Activated CD4-positive, alpha-beta T cell treated with anti-CD3 and anti-CD28 coated beads for 24 hours (primary cell): ENCODE data around the gene CD99L2.
"Not testable (repeated sequence)": the region's sequence is repeated elsewhere in the genome, so short reads cannot be mapped to it uniquely, and the experiment has no call there.

Experiments
- DNase-seq, 2 donors: peaks; one replicate each; pipeline ENCODE4 v3.0.0-alpha.2; 2020; ENCODE audit warnings: low read depth in 2 of 2

CD99L2 gene

DNA sequence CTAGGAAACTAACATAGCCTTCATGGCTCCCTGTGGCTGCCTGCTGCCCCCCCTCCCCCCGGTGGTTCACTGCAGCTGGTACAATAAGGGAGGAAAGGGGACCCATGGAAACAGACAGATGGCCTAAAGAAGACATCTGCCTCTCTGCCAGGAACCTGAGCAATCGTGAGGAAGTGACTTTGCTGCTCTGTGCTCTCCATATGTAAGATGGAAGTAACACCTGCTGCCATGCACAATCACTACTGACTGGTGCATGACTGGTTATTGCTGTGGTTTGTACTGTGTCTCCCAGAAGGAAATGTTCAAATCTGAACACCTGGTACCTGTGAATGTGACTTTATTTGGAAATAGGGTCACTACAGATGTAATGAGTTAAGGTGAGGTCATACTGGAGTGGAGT is 43.6 kb downstream of the CD99L2 start:
- no peak for DNase-seq

DNA sequence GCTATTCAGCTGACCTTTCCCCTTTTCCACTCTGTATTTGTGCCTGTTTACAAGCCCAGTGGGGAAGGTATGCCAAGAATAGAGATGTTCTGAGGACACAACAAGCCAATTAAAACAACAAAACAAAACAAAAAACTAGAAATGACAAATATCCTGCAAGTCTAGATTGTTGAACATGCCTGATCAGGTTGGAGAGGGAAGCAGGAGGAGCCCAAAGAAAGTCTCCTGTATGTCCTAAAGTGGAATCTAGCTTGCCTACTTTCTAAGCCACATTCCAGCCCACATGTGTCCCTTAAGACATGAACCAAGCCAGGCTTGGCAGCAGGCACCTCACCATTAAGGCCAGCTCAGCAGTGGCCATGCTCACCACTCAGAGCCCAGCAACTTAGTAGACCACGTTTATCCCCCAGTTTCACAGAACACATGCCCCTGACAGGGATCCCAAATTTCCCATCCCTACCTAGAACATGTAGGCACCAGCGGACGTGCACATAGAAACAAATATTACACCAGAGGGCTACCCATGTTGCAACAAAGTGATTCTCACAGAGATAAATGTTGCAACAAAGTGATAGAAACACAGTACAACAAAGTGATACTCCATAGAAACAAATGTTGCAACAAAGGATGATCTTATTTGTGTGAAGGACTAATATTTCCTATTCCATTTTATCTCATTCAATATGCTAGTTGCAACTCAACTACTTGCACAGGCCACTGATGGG is 48.3 kb downstream of the CD99L2 start:
- no peak for DNase-seq

GRCh38 chrX:150849486-150849885 is 49.0 kb downstream of the CD99L2 start:
- DNase-seq = no peak

DNA sequence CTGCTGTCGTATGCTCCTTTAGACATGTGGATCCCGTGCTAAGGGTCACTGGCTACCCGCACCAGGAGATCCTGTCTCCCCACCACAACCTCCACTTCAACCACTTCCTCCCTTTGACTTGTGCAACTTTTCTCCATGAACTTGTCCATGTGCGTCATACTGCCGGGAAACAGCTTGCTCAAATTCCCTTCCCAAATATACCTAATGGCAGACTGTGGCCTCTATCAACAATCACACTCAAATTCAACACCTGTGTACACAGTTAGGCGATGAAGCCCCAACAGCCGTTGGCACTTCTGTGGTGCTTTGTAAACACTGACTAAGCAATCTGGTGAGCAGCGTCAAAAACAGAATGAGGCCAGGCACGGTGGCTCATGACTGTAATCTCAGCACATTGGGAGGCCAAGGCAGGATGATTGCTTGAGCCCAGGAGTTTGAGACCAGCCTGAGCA is 49.5 kb downstream of the CD99L2 start:
- no peak for DNase-seq

DNA sequence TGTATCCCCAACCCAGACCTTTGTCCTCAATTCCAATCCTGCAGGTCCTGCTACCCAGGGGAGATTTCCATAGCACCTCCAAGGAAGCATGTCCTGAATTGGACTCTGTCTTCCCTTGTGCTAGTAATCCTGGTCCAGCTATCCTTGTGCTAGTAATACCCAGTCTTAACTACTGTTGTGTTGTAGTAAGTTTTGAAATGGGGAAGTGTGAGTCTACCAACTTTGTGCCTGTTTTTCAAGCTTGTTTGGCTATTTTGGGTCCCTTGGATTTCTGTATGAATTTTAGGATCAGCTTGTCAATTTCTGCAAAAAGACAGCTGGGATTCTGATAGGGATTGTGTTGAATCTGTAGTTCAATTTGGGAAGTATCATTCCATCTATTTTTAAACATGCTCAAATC is 51.4 kb downstream of the CD99L2 start:
- DNase-seq = no peak

DNA sequence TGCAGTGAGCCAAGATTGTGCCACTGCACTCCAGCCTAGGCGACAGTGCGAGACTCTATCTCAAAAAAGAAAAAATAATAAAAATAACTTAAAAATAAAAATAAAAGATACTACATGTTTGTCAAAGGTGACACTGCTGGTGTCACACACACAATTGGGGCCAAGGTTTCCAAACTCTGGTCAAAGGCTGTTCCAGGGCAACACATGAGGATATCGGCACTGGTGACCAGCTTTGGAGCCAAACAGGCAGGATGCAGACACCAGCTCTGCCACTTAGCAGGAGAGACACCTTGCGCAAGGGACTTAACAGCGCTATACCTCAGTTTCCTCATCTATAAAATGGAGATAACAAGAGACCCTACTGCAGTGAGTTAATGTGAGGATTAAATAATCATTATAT is 52.3 kb downstream of the CD99L2 start:
- no peak for DNase-seq

DNA sequence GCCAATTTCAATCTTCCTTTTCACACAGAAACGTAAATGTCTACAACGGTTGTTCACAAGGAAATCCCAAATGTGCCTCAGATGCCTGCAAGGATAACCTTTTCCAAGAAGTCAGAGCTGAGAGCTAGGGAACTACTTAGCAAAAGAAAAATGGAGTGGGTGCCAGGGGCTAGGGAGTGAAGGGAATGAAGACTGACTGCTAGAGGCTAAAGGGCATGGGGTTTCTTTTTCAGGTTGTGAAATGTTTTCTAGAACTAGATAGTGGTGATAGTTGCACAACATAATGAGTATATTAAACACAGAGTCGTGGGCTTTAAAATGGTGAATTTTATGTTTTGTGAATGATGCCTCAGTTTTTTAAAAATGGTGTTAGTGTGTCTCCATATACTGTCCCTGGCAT is 53.4 kb downstream of the CD99L2 start:
- DNase-seq = no peak

GRCh38 chrX:150844016-150844415 is 54.5 kb downstream of the CD99L2 start:
- no peak for DNase-seq

GRCh38 chrX:150842198-150842685 is 56.2 kb downstream of the CD99L2 start:
- no peak for DNase-seq

GRCh38 chrX:150841456-150842197 is 56.8 kb downstream of the CD99L2 start:
- no peak for DNase-seq

DNA sequence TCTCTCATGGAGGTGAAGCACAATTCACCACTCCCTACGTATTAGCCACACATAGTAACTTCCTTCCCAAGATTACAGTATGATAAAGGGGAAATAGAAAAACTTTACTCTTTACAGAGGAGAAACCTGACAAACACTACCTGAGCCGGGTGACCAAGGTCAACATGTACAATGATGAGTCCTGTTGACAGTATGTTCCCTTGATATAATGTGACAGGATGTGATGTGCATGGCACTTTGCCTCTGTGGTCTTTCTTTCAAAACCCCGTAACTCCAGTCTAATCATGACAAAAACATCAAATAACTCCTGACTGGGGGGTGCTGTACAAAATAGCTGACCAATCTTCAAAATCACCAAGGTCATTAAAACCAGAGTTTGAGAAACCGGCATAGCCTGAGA is 60.6 kb downstream of the CD99L2 start:
- no peak for DNase-seq

DNA sequence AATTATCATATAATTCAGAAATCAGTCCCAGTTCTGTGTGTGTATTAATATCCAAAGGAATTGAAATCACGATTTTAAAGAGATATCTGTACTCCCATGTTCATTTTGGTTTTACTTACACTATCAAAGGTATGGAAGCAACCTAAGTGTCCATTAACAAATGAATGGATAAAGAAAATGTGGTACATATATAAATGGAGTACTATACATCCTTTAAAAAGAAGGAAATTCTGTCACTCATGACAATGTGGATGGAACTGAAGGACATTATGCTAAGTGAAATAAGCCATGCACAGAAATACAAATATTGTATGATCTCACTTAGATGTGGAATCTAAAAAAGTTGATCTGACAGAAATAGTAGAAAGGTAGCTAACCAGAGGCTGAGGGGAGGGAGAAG is 63.8 kb downstream of the CD99L2 start:
- DNase-seq = no peak

DNA sequence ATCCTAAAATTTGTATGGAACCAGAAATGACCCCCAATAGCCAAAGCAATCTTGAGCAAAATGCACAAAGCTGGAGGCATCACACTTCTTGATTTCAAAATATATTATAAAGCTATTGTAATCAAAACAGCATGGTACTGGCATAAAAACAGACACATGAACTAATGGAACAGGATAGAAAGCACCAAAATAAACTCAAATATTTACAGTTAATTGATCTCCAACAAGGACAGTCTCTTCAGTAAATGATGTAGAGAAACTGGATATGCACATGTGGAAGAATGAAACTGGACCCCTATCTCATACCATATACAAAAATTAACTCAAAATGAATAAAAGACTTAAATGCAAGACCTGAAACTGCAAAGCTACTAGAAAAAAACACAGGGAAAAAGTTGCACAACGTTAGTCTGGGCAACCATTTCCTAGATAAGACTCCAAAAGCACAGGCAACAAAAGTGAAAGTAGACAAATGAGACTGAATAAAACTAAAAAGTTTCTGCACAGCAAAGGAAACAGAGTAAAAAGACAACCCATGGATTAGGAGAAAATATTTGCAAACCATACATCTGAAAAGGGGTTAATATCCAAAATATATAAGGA is 64.9 kb downstream of the CD99L2 start:
- DNase-seq = no peak

- no peak for DNase-seq
Observed at GRCh38 chrX:150831863-150832262, 66.6 kb downstream of the CD99L2 start.

GRCh38 chrX:150828785-150829184 is 69.7 kb downstream of the CD99L2 start:
- no peak for DNase-seq

GRCh38 chrX:150824352-150824751 is 74.1 kb downstream of the CD99L2 start:
- not testable (repeated sequence) for DNase-seq

DNA sequence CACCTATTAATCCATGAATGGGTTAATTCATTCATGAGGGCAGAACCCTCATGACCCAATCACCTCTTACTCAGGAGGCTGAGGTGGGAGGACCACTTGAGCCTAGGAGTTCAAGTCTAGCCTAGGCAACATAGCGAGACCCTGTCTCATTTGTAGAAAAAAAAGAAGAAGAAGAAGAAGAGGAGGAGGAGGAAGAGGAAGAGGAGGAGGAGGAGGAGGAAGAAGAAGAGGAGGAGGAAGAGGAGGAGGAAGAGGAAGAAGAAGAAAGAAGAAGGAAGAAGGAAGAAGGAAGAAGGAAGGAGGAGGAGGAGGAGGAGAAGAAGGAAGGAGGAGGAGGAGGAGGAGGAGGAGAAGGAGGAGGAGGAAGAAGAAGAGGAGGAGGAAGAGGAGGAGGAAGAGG is 74.6 kb downstream of the CD99L2 start:
- not testable (repeated sequence) for DNase-seq

GRCh38 chrX:150821971-150822370 is 76.5 kb downstream of the CD99L2 start:
- no peak for DNase-seq

- DNase-seq = no peak
Observed at GRCh38 chrX:150813922-150814321, 84.5 kb downstream of the CD99L2 start.

- DNase-seq = no peak
Observed at GRCh38 chrX:150806827-150807226, 91.6 kb downstream of the CD99L2 start.

- no peak for DNase-seq
Observed at GRCh38 chrX:150805736-150806135, 92.7 kb downstream of the CD99L2 start.

GRCh38 chrX:150792949-150793527 is 105.4 kb downstream of the CD99L2 start:
- DNase-seq = no peak
